Pancreas (tissue), 10 donors: ENCODE measurements around the gene FOXP4. TPM values are rescaled to one million over a fixed set of nuclear protein-coding genes. Genes with fewer than 3 reads are reported as not detected.

Source experiments
- ATAC-seq, 4 donors: fragments of 200-7000 bp; cut with Tn5 transposase; one replicate each; pipeline versions ENCODE4 v1.8.0 to v1.9.1; 2020; ENCODE audit warnings: mild to moderate bottlenecking in 4 of 4, moderate library complexity in 4 of 4
- DNase-seq, 6 donors: peaks; one replicate each; pipeline ENCODE4 v3.0.0-alpha.2; 2020
- FAIRE-seq: peaks from 2 replicates; lab custom pipeline; 2012; peaks lifted over from hg19 to GRCh38; lab: Jason Lieb, UNC
- H3K27ac ChIP-seq, 4 donors: fragments of 200-600 bp; sonication (generic); 1 replicate in 3 of 4; 2 replicates in 1 of 4; pipeline versions ENCODE4 v1.5.0 to v1.8.0; 2020
- H3K27me3 ChIP-seq, 4 donors: fragments of 200-600 bp; one replicate each; pipeline ENCODE4 v1.8.0; 2021
- H3K36me3 ChIP-seq, 3 donors: fragments of 200-600 bp; sonication (generic) in 1 of 3; one replicate each; pipeline versions ENCODE4 v1.5.0 to v1.8.0; 2020 to 2021
- H3K4me1 ChIP-seq, 3 donors: fragments of 200-600 bp; one replicate each; pipeline ENCODE4 v1.8.0; 2021
- H3K4me3 ChIP-seq, 4 donors: fragments of 200-600 bp; sonication (generic) in 2 of 4; one replicate each; pipeline versions ENCODE4 v1.5.0 to v1.8.0; 2020 to 2021
- H3K9me3 ChIP-seq, 4 donors: fragments of 200-600 bp; one replicate each; pipeline ENCODE4 v1.8.0; 2021
- CTCF ChIP-seq, 4 donors: fragments of 200-600 bp; sonication (generic) in 3 of 4; IDR thresholded peaks; one replicate each; pipeline versions ENCODE4 v1.5.0 to v1.8.0; 2021; ENCODE audit warnings: antibody characterized with exemption in 4 of 4
- WGBS, 2 donors: extraction: QIAGEN DNeasy Blood & Tissue Kit; methylation state at CpG; one replicate each; pipeline ENCODE4 v1.1.7; 2013; 5-methylcytosine and 5-hydroxymethylcytosine counted together
- intact Hi-C, 3 donors: fragments of 100-400 bp; cut with DNase I; formaldehyde crosslinking; loops; one replicate each; pipeline versions ENCODE4 v1.11.1 to v1.14.2; 2022
- polyA plus RNA-seq, 2 donors: library from polyadenylated mRNA; stranded (reverse); fragments of 200-250 nt; gene quantifications; one replicate each; pipeline ENCODE4 v1.2.3, GENCODE V29; 2013
- total RNA-seq, 6 donors: library from RNA; stranded (reverse); fragmentation: NEBNext Ultra II Directional in 4 of 6; extraction: Animal tissue kit (Norgen Biotek cat#: 25700) in 4 of 6; gene quantifications; one replicate each; pipeline versions ENCODE4 v1.2.1 to v1.2.4, GENCODE V29; 2021 to 2023
- donor health status: healthy with polysubstance abuse.
- donor health status: DM: no; HTN: no; CAD: no; lungs with moderate emphysema.
- donor health status: DM: no; HTN: no; CAD: no.
- donor health status: control.
- donor health status: control.
- donor health status: Bipolar disorder and iron deficiency.
- donor health status: DM: yes; HTN: yes; CAD: no.
- donor health status: DM: no; HTN: no; CAD: no.
- donor health status: DM: no; HTN: no; CAD: no.
- donor health status: DM: yes; HTN: yes; CAD: no.

The FOXP4 gene
- total and polyA plus RNA-seq, 8 donors: 23.1 to 29.3 (median 26.3) TPM

DNA sequence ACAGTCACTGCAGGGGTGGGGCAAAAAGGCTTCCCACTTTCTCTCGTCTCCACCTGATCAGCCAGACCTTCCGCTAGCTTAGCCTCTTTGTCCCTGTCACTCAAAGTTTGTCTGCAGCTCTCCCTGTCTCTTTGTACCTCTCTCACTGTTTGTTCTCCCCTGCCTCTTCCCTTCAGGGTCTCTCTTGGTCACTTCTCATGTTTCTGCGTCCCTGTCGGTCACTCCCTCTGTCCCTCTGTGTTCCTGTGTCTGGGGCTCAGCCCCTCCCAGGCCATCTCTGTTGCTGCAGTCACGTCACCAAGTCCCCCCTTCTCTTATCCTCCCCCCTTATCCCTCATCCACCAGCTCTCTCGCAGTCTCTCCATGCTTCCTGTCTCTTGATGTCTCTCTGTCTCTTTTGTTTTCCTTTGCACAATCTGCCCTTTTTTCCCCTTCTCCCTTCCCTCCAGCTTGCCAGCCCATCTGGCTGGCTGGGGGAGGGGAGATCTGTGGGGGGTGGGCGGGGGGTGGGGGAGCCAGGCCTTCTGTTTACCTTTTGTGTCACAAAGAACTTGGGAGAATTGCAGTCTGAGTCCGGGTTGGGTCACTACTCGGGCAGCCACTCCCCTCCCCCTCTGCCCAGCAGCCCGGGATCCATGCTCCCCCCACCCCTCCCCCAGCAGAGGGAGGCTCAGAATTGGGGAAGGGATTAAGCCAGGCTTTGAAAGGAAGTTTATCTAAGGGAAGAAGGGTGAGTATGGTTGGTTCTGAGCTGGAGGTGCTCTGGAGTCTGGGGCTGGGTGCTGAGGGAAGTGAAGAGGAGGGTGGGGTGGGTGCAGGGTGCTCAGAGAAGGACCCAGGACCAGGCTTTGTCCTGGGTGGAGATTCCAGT lies 32.3 kb downstream of the FOXP4 start:
- peak in 3 of 4 donors; percentile 3 to 11 (median 11) for ATAC-seq
- Histone ChIP-seq H3K36me3 (no peaks in the 10 kb centered on the region), H3K9me3 (no peaks in the 10 kb centered on the region), H3K27me3 (no peaks in the 10 kb centered on the region), H3K4me1 (peaks cover 45 to 64% (median 49%) of the 10 kb centered on the region in 3 donors), H3K27ac (peak overlapping the region in 3 of 4 donors; percentile 20 to 64 (median 63)), H3K4me3 (no peak overlapping the region)
- WGBS, 2 donors: 18 to 21% methylated on average over 10 of the region's 10 CpGs
- no peak for TF ChIP-seq CTCF (IDR thresholded peaks at IDR 0.05)
- intact Hi-C loops: no loop called here
- DNase-seq: peak in 2 of 6 donors; percentile 25 to 29
- FAIRE-seq: no peak

DNA sequence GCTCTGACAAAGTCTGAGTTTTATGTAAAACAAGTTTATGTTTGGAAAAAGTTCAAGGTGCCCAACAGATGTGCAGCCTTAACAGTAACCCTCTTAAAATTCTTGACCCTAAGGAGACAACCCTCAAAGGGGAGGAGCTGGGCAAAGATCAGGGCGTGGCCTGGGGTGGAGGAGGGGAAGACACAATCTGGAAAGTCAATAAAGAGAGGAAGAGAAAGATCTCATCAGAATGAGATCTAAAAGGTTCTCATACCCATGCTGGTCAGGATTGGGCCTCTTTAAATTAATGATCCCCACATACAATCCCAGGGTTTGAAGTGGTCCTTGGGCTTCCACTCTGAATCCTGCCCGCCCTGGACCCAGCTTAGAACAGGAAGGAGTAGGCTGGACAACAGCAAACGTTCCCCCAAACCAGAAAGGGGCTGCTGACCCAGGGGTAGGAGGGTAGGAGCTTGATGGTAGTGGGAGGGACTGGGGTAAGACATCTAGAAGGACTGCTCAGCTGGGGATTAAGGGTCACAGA lies 33.0 kb downstream of the FOXP4 start:
- intact Hi-C loops: no loop called here
- Histone ChIP-seq H3K9me3 (no peaks in the 10 kb centered on the region), H3K36me3 (no peaks in the 10 kb centered on the region), H3K27ac (peak overlapping the region in 2 of 4 donors; percentile 63 to 64), H3K4me3 (no peak overlapping the region), H3K4me1 (peaks cover 45 to 71% (median 49%) of the 10 kb centered on the region in 3 donors), H3K27me3 (no peaks in the 10 kb centered on the region)
- peak in 1 of 6 donors; percentile 18 for DNase-seq
- 62 to 67% methylated on average over 3 of the region's 3 CpGs for WGBS, 2 donors
- no peak for FAIRE-seq
- no peak for ATAC-seq
- no peak for TF ChIP-seq CTCF (IDR thresholded peaks at IDR 0.05)

DNA sequence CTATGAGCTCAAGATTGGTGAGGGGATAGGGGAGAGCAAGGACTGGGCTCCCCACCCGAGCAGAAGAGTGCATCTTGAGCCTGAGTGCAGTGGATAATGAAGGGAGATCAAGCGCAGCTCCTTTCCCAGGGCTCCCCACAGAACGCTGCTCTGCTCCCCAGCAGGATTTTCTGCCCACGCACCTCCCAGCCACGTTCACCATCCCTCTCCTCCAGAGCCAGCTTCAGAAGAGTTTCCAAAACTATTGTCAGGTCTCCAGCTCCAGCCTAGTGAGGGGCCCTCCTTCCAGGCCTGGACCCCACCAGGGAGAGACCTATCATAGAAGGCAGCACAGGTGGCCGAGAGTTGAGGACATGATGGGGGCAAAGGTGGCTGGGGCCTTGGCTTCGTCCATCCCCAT lies 34.5 kb downstream of the FOXP4 start:
- DNase-seq (peak in 2 of 6 donors; percentile 5 to 35), FAIRE-seq (no peak), ATAC-seq (no peak)
- Histone ChIP-seq H3K4me3 (no peak overlapping the region), H3K4me1 (peaks cover 37 to 61% (median 45%) of the 10 kb centered on the region in 3 donors), H3K27ac (no peak overlapping the region), H3K9me3 (no peaks in the 10 kb centered on the region), H3K27me3 (no peaks in the 10 kb centered on the region), H3K36me3 (no peaks in the 10 kb centered on the region)
- intact Hi-C loops: no loop called here
- no peak for TF ChIP-seq CTCF (IDR thresholded peaks at IDR 0.05)
- 80 to 82% methylated on average over 7 of the region's 7 CpGs for WGBS, 2 donors

DNA sequence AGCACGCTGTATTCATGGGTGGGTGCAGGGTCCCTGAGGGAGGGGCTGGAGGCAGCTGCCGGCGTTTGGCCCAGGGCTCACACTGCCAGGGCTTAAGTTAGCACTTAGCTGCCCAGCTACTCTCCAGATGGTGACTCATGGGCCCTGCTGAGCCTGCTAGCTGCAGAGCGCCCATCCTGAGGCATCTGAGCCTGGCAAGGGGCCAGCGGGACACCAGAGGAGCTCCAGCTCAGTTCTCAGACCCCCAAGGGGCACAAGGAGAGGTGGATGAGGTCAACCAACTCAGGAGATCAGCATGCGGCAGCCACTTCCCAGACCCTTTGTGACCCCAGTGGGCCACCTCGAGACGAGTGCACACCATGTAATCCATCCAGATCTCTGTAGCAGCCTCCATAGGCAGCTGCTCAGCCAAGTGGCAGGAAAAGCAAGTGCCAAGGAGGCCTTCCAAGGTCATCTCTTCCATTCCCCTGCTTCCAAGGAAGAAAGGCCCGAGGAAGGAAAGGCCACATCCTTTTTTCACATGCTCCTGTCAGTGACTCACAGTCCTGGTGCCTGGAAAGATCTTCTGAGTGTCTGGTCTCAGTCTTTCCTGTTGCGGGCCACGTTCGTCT lies 35.3 kb downstream of the FOXP4 start:
- Histone ChIP-seq H3K4me3 (no peak overlapping the region), H3K4me1 (peaks cover 29 to 55% (median 38%) of the 10 kb centered on the region in 3 donors), H3K9me3 (no peaks in the 10 kb centered on the region), H3K27ac (peak overlapping the region in 1 of 4 donors; percentile 26), H3K27me3 (no peaks in the 10 kb centered on the region), H3K36me3 (no peaks in the 10 kb centered on the region)
- intact Hi-C loops: no loop called here
- ATAC-seq (peak in 1 of 4 donors; percentile 21), FAIRE-seq (no peak), DNase-seq (peak in 3 of 6 donors; percentile 55 to 81 (median 60))
- WGBS, 2 donors: 66 to 73% methylated on average over 12 of the region's 12 CpGs
- no peak for TF ChIP-seq CTCF (IDR thresholded peaks at IDR 0.05)
